ENCODE data around the gene CLEC9A.
"Not testable (repeated sequence)": the region's sequence is repeated elsewhere in the genome, so short reads cannot be mapped to it uniquely, and the experiment has no call there.

Gene CLEC9A

DNA sequence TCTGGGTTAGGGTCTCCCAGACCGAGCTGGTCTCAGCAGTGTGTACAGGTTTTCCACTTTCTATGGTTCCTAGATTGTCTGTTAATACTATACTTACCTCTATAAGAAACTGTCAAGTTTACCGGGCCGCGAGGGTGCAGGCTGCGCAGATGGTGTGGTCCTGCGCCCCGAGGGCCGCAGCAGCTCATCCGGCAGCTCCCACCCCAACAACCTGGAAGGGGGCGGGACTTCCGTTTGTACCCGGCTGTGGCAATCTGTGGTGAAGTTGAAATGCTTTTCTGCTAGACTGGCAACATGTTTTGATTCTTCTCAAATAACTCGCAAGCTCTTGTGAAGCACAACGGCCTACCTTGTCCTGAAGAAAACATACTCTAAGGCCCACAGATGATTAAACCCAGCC lies at the start of gene CLEC9A:
TSS of gene CLEC9A (plus strand) at position 237 of the 400 bp plus-strand sequence. CDS start 22,006 bp downstream, outside the sequence.
- no peak for FAIRE-seq
- no peak for TF ChIP-seq POLR2A (IDR thresholded peaks at IDR 0.05; ENCODE audit: low read depth, low read length)

DNA sequence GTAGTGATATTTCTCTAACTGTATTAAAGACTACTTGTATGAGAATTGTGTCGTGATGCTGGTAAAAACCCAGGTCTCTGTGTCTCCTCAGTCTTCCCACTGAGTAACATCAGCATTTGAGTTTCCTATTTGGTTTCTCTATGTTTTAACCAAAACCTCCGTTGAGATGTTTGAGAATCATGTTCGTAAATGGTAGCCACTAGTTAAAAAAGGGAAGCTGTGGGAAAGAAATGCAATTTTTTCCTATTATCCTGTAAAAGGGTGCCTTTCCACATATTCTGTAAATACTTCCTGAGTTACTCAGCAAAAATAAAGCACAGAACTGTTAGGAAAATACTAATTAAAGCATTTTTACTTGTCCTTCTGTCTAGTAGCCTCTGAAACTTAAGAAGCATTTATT lies 38.6 kb upstream of the CLEC9A start:
- FAIRE-seq (no peak), DNase-seq (ENCODE audit: insufficient read length, low spot score) (no peak)
- TF ChIP-seq POLR2A (IDR thresholded peaks at IDR 0.05; ENCODE audit: low read depth, low read length): no peak

More for the DNA sequence above, at the start of gene CLEC9A:
- no peak for DNase-seq (ENCODE audit: insufficient read length, low spot score)

DNA sequence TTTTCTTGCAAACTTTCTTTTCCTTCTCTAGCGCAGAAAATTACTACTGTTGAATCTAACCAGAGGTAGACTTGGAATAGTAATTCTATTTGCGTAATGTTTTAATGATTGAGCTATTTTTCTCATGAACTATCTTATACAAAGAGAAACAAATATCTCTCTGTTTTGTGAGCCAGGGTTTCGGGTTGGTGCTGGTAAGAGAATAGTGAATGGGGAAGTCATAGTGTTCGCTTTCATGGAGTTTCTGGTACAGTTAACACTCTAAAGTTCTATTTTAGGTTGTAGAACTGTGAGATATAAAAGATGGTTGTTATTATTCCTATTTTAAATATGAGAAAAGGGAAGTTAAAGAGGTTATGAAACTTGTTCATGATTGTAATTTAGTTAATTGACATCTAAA lies 38.2 kb upstream of the CLEC9A start:
- DNase-seq (ENCODE audit: insufficient read length, low spot score) (no peak), FAIRE-seq (no peak)
- no peak for TF ChIP-seq POLR2A (IDR thresholded peaks at IDR 0.05; ENCODE audit: low read depth, low read length)

DNA sequence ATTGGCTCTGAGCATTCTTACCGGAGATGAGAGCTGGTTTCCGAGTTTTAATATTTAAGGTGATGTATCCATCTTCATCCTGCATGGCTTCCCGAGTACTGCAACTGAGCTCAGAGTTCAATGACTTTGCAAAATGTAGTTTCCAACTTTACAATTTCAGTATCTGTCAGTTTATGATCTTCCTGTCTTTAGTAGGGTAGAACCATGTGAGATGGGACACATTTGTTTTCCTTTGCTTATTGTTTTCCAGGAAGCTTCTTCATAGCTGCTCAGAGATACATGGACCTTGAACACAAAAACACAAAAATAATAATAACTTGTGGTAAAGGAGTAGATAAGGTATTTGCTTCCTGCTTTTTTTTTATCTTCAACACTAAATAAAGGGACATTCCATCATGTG lies 31.5 kb upstream of the CLEC9A start, which contains the start of gene CLEC1B:
TSS of gene CLEC1B (minus strand) at position 106 of the 400 bp plus-strand sequence. CDS start at position 85, 21 bp downstream.
- no peak for TF ChIP-seq POLR2A (IDR thresholded peaks at IDR 0.05; ENCODE audit: low read depth, low read length)
- FAIRE-seq: no peak
- no peak for DNase-seq (ENCODE audit: insufficient read length, low spot score)

DNA sequence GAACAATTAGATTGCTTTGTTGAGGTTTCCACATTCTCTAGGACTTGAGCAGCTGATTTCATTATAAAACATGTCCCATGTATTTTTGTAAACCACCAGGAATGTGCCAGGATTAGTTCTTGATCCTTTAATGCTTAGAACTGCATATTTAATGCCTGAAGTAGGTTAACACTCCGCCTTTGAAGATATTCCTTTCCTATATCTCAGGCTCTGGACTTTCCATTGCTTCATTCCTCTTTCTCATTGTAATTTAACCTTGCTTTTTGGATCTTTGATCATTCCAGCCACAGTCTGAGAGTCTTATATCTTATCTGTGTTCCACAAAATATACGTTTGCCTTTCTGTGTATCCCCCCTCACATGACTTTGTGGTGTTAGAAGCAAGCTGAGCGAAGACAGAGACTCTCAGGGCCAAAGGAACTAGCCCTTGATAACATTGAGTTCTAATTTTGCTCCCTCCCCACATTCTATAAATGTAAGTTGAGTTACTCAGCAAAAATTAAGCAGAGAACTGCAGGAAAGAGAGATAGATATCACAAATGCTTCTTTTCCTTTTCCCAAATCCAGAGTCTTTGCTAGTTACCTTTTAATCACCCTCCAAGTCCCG lies 29.2 kb upstream of the CLEC9A start:
- DNase-seq (ENCODE audit: insufficient read length, low spot score) (no peak), FAIRE-seq (no peak)
- no peak for TF ChIP-seq POLR2A (IDR thresholded peaks at IDR 0.05; ENCODE audit: low read depth, low read length)

DNA sequence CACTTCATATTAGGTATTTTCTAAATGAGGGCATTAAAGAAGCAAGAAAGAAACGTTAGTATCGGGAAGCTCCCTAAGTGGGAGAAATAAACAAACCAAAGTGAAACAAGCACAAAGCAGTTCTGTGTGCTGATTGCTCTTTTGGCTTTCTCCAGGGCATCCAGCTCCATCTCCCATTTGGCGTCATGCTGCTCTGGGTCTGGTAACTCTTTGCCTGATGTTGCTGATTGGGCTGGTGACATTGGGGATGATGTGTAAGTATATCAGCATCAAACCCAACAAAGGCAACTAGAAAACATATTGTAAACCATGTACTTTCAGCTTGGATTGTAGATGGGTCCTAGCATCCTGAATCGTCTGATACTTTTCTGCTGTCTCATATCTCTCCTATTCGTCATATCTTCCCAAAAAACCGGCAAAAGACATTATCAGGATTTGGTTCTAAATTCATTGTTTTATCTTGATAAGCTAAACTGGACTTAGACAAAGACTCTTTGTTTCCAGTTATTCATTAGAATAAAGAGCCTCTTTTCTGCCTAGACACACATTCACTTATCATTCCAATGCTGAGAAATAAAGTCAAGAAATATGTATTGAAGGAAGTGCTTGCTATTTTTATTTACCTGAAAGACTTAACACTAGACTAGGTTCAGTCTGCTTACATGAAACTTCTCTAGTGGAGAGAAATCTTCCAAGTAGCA lies 17.7 kb upstream of the CLEC9A start:
- FAIRE-seq: no peak
- no peak for DNase-seq (ENCODE audit: insufficient read length, low spot score)

DNA sequence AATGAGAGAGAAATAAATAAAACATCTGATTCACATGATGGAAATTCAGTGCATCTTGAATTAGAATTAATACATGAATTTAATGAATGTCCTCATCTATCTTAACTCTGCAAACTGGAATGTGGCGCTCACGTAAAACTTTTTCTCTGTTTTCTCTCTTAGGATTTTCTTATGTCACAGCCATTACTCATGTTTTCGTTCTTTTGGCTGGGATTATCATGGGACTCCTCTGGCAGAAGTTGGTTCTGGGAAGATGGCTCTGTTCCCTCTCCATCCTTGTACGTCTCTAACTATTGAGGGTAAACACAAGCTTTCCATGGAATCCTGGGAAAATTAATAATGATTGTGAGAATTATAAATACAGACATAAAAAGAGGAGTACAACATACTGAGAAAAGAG lies 15.0 kb upstream of the CLEC9A start:
- no peak for TF ChIP-seq POLR2A (IDR thresholded peaks at IDR 0.05; ENCODE audit: low read depth, low read length)
- DNase-seq (ENCODE audit: insufficient read length, low spot score) (no peak), FAIRE-seq (no peak)

More for the DNA sequence above, 17.7 kb upstream of the CLEC9A start:
- TF ChIP-seq POLR2A (IDR thresholded peaks at IDR 0.05; ENCODE audit: low read depth, low read length): no peak

DNA sequence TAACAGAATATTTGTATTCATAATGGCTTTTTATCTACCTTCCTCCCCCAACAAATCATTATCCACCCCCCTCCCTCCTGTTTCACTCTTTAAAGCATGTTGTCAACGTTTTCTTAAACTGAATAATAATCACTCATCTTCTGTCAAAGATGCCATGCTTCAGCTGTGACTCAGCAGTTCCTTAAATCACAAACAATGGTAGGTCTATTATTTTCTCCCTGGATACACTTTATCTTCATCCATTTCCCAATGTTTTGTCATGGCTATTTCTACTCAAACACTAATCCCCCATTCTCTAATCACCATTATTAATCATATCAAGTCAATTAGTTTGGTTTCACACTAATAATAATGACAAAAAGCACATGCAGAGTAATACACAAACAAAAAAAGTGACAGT lies 13.6 kb upstream of the CLEC9A start:
- DNase-seq (ENCODE audit: insufficient read length, low spot score) (no peak), FAIRE-seq (peak; percentile 82)
- no peak for TF ChIP-seq POLR2A (IDR thresholded peaks at IDR 0.05; ENCODE audit: low read depth, low read length)

DNA sequence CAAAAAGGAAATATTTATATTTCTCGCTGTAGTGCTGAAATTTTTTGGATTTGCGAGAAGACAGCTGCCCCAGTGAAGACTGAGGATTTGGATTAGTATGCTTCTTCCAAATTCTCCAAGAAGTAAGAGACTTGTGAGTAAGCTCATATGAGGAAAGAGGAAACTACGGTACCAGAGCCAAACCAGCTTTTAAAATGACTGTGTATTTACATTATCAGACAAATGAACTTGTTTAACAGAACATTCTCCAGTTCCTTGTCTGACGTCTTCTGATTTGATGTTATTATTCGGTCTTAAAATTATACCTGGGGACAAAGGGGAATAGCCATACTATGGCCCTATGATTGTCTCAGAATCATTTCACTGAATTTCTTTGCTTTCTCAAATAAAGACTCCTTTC lies 12.1 kb upstream of the CLEC9A start:
- DNase-seq (ENCODE audit: insufficient read length, low spot score): no peak
- FAIRE-seq: no peak
- TF ChIP-seq POLR2A (IDR thresholded peaks at IDR 0.05; ENCODE audit: low read depth, low read length): no peak

DNA sequence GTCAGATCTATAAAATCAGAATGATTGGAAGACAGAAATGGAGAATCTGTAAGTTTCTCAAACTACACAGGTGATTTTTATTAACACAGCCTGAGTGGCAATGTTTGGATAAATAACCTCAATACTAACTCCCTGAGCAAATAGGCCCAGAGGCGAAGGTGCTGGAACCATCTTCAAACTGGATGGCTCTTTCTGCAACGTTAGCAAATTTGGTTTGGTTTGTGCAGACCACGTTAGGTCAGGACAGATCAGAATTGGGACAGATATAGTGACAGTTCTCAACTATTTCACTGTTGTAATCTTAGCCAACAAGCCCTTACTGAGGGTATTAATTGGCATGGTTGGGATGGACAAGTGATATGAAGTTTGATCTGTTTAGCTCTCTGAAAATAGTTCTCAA lies 9.1 kb upstream of the CLEC9A start:
- TF ChIP-seq POLR2A (IDR thresholded peaks at IDR 0.05; ENCODE audit: low read depth, low read length): no peak
- FAIRE-seq: no peak
- no peak for DNase-seq (ENCODE audit: insufficient read length, low spot score)

DNA sequence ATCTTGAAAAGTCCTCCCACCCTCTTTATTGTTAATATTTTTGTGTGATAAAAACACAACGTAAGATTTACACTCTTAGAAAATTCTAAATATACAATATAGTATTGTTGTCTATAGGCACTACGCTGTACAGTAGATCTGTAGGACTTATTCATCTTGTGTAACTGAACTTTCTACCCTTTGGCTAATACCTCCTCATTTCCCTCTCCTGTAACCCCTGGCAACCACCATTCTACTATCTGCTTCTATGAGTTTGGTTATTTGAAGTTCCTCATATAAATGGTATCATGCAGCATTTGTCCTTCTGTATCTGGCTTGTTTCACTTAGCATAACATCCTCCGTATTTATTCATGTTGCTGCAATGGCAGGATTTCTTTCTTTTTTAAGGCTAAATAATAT lies 5.2 kb upstream of the CLEC9A start:
- no peak for FAIRE-seq

DNA sequence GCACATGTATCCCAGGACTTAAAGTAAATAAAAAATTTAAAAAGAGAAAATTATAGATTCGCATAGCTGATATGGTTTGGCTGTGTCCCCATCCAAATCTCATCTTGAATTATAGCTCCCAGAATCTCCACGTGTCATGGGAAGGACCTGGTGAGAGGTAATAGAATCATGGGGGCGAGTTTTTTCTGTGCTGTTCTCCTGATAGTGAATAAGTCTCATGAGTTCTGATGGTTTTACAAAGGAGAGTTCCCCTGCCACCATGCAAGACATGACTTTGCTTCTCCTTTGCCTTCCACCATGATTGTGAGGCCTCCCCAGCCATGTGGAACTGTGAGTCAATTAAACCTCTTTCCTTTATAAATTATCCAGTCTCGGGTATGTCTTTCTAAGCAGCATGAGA lies 3.8 kb upstream of the CLEC9A start:
- DNase-seq (ENCODE audit: insufficient read length, low spot score); FAIRE-seq: not testable (repeated sequence)

More for the DNA sequence above, 5.2 kb upstream of the CLEC9A start:
- DNase-seq (ENCODE audit: insufficient read length, low spot score): no peak
- TF ChIP-seq POLR2A (IDR thresholded peaks at IDR 0.05; ENCODE audit: low read depth, low read length): no peak

DNA sequence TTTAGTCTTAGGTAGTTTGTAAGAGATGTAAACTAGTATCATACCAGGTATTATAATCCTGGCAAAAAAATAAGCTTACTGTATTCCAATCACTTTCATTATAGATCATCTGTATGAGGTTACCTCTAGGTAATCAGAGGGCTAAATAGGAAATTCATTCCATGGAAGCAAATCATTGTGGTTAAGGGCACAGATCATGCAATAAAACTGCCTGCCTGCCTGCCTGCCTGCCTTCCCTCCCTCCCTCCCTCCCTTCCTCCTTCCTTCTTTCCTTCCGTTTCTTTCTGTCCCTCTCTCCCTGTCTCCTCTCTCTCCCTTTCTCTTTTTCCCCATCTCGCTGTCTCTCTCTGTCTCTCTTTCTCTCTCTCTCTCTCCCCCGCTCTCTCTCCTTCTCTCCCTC lies 3.2 kb upstream of the CLEC9A start:
- TF ChIP-seq POLR2A (IDR thresholded peaks at IDR 0.05; ENCODE audit: low read depth, low read length): no peak
- DNase-seq (ENCODE audit: insufficient read length, low spot score): no peak
- FAIRE-seq: peak; percentile 27

DNA sequence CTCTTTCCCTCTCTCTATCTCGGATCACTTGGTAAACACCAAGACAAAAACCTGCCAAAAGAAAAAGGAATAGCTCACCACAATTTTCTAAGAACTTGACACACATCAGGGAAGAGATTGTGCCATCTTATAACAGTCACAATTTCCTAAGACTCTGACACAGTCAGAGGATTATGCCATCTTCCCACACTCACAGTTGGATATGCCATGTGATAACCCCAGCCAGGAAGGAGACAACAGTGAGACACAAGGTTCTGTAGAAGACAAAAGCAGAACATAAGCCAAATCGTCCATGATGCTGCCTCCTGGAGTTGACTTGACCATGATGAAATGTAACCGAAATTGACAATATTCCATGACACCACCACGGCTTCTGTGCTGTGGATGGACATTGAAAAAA lies 2.8 kb upstream of the CLEC9A start:
- DNase-seq (ENCODE audit: insufficient read length, low spot score): peak; percentile 2
- FAIRE-seq: no peak
- TF ChIP-seq POLR2A (IDR thresholded peaks at IDR 0.05; ENCODE audit: low read depth, low read length): no peak

DNA sequence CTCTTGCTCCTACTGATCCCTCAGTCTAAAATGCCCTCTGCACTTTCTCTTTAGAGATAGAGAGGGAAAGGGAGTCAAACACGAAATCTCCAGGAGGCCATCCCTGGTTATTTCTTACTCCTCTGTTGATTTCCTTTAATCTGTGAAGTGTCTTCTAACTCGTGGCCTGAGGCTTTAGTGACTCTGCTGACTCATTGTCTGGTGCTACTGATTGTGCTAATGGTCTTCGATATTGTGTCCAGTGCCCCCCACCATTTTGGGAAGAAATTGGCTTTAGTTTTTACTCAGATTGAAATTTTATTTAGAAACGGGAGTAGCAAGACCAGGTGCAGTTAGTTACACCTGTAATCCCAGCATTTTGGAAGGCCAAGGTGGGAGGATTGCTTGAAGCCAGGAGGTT lies 839 bp downstream of the CLEC9A start:
- DNase-seq (ENCODE audit: insufficient read length, low spot score) (no peak), FAIRE-seq (no peak)
- TF ChIP-seq POLR2A (IDR thresholded peaks at IDR 0.05; ENCODE audit: low read depth, low read length): no peak
